Body of pancreas (tissue), 4 donors: ENCODE results near the gene SIX2. TPM values are rescaled to one million over a fixed set of nuclear protein-coding genes. Genes with fewer than 3 reads are reported as not detected.

ENCODE experiments used
- ATAC-seq: fragments of 150-250 bp; one replicate; pipeline ENCODE4 v1.9.1; 2016
- DNase-seq, 4 donors: peaks; one replicate each; pipeline ENCODE4 v3.0.0-alpha.2; 2019
- H3K27ac ChIP-seq, 4 donors: fragments of 200-600 bp; sonication (generic); 1 replicate in 3 of 4; 2 replicates in 1 of 4; pipeline versions ENCODE4 v1.5.1 to v1.6.1; 2016 to 2019; ENCODE audit warnings: mild to moderate bottlenecking in 1 of 4, mixed read lengths in 1 of 4, moderate library complexity in 1 of 4
- H3K27me3 ChIP-seq, 2 donors: fragments of 200-600 bp; sonication (generic); one replicate each; pipeline ENCODE4 v1.6.0; 2016; ENCODE audit warnings: mild to moderate bottlenecking in 1 of 2
- H3K36me3 ChIP-seq, 2 donors: fragments of 200-600 bp; sonication (generic); replicated peaks in 1 of 2; 2 replicates each; pipeline ENCODE4 v1.5.1; 2016; ENCODE audit warnings: low read depth in 2 of 2; ENCODE audit not compliant: insufficient read depth in 1 of 2
- H3K4me1 ChIP-seq: fragments of 200-600 bp; sonication (generic); one replicate; pipeline ENCODE4 v1.6.0; 2016
- H3K4me3 ChIP-seq, 2 donors: fragments of 200-600 bp; sonication (generic); 1 replicate in 1 of 2; 2 replicates in 1 of 2; pipeline ENCODE4 v1.5.1; 2016 to 2019
- H3K9me3 ChIP-seq, 3 donors: fragments of 200-600 bp; sonication (generic); 1 replicate in 2 of 3; 2 replicates in 1 of 3; pipeline ENCODE4 v1.5.1; 2016
- POLR2A ChIP-seq, 3 donors: fragments of 450-650 bp; IDR thresholded peaks; one replicate each; pipeline ENCODE4 v1.6.1; 2016; ENCODE audit warnings: antibody characterized with exemption in 3 of 3, mild to moderate bottlenecking in 2 of 3
- WGBS, 2 donors: methylation state at CpG; one replicate each; pipeline ENCODE4 v1.1.5; 2017; 5-methylcytosine and 5-hydroxymethylcytosine counted together
- intact Hi-C: fragments of 100-400 bp; cut with DNase I; formaldehyde crosslinking; loops from one replicate; pipeline ENCODE4 v1.15.1; 2023
- total RNA-seq, 2 donors: library from RNA; depleted of rRNA; stranded (reverse); fragments of >200 nt; gene quantifications; one replicate each; pipeline ENCODE4 v1.1.0, GENCODE V29; 2016
- TF ChIP-seq, protein P1 (sequence below), 7 experiments: fragments of 450-650 bp in 4 of 7; fragments of 200-600 bp in 3 of 7; sonication (generic) in 3 of 7; IDR thresholded peaks; one replicate each; pipeline ENCODE4 v1.5.1; 2016 to 2019; ENCODE audit warnings: antibody characterized with exemption in 7 of 7

Gene SIX2
- total RNA-seq, 2 donors from 2014 or later, result 2.3 to 5.2 TPM

DNA sequence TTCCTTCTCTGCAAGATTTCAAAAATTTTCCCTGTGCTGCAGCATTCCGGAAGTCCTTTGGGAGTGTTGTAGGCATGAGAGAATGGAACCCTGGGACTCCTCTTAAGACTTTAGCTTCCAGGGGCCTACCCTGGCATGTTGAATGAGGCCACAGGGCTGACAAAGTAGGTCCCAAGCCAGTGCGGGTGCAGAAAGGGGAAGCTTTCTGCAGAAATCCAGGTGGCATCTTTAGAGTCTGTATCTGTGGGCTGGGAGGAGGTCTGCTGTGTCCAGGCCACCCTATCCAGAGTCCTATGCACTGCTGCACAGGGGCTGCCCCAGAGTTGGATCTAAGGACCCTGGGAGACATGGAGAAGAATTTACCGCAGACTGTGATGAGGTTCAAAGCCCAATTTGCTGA is 1.9 kb upstream of the SIX2 start:
- 76 to 89% methylated on average over 3 of the region's 3 CpGs for WGBS, 2 donors
- Histone ChIP-seq H3K4me3 (no peak overlapping the region), H3K36me3 (no peaks in the 10 kb centered on the region), H3K27me3 (peaks cover 0 to 19% of the 10 kb centered on the region in 2 donors), H3K27ac (no peak overlapping the region), H3K9me3 (no peaks in the 10 kb centered on the region), H3K4me1 (peaks cover 62% of the 10 kb centered on the region)
- intact Hi-C loops, result no loop called here
- no peak for TF ChIP-seq POLR2A (IDR thresholded peaks at IDR 0.05)
- TF ChIP-seq, protein P1, sequence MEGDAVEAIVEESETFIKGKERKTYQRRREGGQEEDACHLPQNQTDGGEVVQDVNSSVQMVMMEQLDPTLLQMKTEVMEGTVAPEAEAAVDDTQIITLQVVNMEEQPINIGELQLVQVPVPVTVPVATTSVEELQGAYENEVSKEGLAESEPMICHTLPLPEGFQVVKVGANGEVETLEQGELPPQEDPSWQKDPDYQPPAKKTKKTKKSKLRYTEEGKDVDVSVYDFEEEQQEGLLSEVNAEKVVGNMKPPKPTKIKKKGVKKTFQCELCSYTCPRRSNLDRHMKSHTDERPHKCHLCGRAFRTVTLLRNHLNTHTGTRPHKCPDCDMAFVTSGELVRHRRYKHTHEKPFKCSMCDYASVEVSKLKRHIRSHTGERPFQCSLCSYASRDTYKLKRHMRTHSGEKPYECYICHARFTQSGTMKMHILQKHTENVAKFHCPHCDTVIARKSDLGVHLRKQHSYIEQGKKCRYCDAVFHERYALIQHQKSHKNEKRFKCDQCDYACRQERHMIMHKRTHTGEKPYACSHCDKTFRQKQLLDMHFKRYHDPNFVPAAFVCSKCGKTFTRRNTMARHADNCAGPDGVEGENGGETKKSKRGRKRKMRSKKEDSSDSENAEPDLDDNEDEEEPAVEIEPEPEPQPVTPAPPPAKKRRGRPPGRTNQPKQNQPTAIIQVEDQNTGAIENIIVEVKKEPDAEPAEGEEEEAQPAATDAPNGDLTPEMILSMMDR (IDR thresholded peaks at IDR 0.05), result no peak
- DNase-seq (no peak), ATAC-seq (no peak)

DNA sequence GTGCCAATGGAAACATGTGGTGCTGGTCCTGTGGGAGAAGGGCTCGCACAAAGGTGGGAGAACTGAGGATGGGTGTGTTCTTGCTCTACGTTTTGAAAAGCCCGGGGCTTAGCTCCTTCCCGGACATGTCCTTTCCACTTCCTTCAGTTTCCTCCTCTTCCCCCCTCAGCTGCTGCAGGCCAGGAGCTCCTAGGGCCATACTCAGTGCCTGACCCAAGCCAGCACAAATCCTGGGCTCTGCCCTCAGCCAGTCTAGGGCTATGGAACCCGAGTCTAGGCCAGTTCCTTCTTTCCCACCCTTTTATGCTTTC is 1.4 kb upstream of the SIX2 start:
- peaks cover 62% of the 10 kb centered on the region for H3K4me1 ChIP-seq
- TF ChIP-seq, protein P1 (IDR thresholded peaks at IDR 0.05), result no peak
- no peak for TF ChIP-seq POLR2A (IDR thresholded peaks at IDR 0.05)
- H3K36me3 ChIP-seq, result no peaks in the 10 kb centered on the region
- H3K27me3 ChIP-seq, result peaks cover 0 to 19% of the 10 kb centered on the region in 2 donors
- intact Hi-C loops, result no loop called here
- no peak for ATAC-seq
- DNase-seq, result no peak
- H3K27ac ChIP-seq, result peak overlapping the region in 1 of 4 donors; percentile 79
- 27 to 55% methylated on average over 4 to 5 of the region's 5 CpGs for WGBS, 2 donors
- H3K4me3 ChIP-seq, result no peak overlapping the region
- H3K9me3 ChIP-seq, result no peaks in the 10 kb centered on the region

DNA sequence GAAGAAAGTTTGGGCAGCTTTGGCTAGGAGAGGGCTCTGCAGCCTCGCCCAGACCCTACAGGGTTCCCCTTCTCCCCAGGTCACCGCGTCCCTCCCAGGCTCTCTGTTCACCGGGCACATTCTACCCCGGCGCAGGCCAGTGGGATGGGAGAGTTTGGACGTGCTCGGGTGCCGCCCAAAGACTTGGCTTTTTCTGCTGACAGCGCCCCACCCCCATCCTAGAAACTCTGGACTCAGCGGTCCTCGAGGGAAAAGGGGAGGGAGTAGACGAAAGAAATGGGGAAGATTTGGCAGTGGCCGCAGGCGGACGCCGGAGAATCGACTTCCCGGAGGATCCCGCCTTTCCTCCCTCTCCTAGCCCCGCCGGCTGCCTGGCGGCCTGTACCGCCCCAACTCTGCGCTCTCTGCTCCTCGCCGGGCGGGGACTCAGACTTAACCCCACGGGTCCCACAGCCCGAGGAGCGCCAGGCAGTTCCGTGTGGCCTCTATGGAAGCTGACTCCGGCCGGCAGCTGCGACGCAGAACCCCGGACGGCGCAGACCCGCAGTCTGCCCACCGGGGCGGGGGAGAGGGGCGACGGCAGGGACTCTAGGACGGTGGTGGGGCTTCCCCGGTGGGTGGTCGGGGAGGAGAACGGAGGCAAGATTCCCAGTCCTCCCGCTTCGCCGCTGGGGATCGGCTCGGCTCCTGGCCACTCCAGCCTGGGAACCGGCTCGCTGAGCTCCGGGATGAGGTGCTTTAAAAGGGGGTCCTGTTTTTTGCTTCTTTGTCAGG is 863 bp upstream of the SIX2 start:
- H3K36me3 ChIP-seq, result no peaks in the 10 kb centered on the region
- peaks cover 62% of the 10 kb centered on the region for H3K4me1 ChIP-seq
- H3K9me3 ChIP-seq, result no peaks in the 10 kb centered on the region
- intact Hi-C loops, result no loop called here
- peak overlapping the region in 3 of 4 donors; percentile 75 to 81 (median 79) for H3K27ac ChIP-seq
- peak; percentile 32 for ATAC-seq
- H3K27me3 ChIP-seq, result peaks cover 0 to 19% of the 10 kb centered on the region in 2 donors
- 1 to 3% methylated on average over 13 to 56 of the region's 56 CpGs for WGBS, 2 donors
- peak; percentile 60 to 73 (median 69) for DNase-seq
- peak overlapping the region; percentile 2 to 6 for H3K4me3 ChIP-seq
- TF ChIP-seq POLR2A (IDR thresholded peaks at IDR 0.05), result peak in 1 of 3 donors; percentile 35
- TF ChIP-seq, protein P1 (IDR thresholded peaks at IDR 0.05), result no peak

DNA sequence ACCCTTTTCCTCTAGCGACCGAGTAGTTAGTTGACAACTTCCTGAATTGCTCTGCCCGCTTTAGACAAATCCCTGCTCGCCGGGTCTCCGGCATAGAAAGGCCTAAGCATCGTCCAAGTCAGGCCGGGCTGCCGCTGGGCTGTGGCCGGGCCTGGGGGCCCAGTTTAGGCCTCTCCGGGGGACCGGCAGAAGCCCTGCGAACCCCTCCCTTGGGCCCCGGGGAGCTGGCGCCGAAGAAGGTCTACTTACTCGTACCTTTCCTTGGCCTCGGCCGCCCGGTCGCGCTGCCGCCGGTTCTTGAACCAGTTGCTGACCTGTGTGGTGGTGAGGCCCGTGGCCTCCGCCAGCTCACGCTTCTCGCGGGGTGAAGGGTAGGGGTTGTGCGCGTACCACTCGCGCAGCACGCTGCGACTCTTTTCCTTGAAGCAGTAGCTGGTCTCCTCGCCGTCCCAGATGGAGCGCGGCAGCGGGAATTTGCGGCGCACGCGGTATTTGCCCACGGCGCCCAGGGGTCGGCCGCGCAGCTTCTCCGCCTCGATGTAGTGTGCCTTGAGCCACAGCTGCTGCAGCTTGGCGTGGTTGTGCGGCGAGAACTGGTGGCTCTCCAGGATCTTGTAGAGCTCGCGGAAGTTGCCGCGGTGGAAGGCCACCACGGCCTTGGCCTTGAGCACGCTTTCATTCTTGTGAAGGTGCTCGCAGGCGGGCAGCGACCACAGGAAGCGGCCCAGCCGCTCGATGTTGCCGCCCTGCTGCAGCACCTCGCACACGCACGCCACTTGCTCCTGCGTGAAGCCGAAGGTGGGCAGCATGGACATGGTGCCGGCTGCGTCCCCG is 739 bp downstream of the SIX2 start:
- Histone ChIP-seq H3K4me1 (peaks cover 53% of the 10 kb centered on the region), H3K27me3 (peaks cover 0 to 8% of the 10 kb centered on the region in 2 donors), H3K4me3 (peak overlapping the region in 1 of 2 donors; percentile 31), H3K36me3 (no peaks in the 10 kb centered on the region), H3K9me3 (no peaks in the 10 kb centered on the region), H3K27ac (peak overlapping the region; percentile 18 to 81 (median 66))
- peak; percentile 5 for ATAC-seq
- WGBS, 2 donors, result 9 to 38% methylated on average over 33 to 67 of the region's 75 CpGs
- peak; percentile 55 to 70 (median 58) for DNase-seq
- intact Hi-C loops, result no loop called here
- TF ChIP-seq, protein P1 (IDR thresholded peaks at IDR 0.05), result peak in 1 of 7 experiments; percentile 10
- TF ChIP-seq POLR2A (IDR thresholded peaks at IDR 0.05), result no peak
